Hematopoietic multipotent progenitor cell treated with erythropoietin and hydrocortisone succinate and interleukin-3 and kit ligand, for 6 days (in vitro differentiated cells): ENCODE results near the gene PHACTR3.
"Not testable (repeated sequence)": the region's sequence is repeated elsewhere in the genome, so short reads cannot be mapped to it uniquely, and the experiment has no call there.

Source experiments
- DNase-seq: peaks from one replicate; pipeline ENCODE4 v3.0.0-alpha.2; 2015

The PHACTR3 gene

DNA sequence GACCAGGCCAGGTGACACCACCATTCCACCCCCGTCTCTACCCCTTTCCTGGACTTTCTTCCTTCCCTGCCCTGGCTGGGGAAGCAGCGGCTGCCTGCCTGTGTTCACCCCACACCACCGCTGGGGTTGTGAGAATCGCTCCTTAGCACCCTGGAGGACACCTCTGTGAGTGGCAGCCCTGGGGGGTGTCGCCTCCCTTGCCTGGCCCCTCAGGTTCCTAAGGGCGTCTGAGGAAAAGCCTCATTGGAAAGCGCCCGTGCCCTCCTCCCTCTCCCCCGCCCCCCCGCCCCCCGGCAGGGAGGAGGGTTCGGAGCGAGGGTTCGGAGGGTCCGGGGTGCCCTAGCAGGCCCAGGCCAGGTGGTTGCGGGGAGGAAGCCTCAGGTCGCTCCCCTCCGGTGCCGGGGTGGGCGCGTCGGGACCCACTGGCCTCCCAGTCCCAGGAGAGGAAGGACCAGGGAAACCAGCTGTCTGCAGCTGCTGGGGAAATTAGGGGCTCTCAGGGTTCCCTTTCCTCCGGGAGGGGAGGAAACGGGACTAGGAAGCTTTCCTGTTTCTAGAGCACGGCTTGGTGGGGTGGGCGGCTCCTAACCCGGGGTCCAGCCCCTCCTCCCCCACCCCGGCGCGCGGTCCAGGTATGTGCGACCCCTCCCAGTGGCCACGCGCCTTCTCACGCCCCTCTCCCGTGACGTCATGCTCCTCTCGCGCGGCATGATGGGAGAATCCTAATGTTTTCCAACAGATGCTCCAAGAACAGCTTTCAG is at the start of gene PHACTR3:
TSS of gene PHACTR3 (plus strand) at position 760 of the 761 bp plus-strand sequence. CDS start 475 bp downstream, outside the sequence.
- no peak for DNase-seq

- not testable (repeated sequence) for DNase-seq
These were observed 46.4 kb upstream of the PHACTR3 start for GRCh38 chr20:59557733-59558529.

GRCh38 chr20:59559024-59559817 is 45.1 kb upstream of the PHACTR3 start:
- DNase-seq: no peak

DNA sequence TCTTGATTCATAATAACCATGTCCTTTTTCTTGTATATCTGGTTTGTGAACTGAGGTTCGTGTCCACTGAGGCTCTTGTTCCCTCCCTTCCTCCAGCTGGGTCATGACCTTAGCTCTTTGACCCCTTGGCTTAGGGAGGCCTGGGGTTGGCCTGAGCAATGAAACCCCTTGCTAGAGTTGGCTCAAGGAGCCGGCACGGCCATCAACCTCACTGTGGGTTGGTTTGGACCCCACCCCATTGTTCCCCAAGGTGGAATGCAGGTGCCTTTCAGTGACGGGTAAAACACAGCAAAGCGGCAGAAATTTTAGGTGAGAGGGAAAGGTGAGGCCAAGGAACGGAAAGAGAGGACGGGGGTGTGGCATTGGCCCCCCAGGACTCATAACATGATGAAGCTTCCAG is 44.5 kb upstream of the PHACTR3 start:
- DNase-seq: no peak

DNA sequence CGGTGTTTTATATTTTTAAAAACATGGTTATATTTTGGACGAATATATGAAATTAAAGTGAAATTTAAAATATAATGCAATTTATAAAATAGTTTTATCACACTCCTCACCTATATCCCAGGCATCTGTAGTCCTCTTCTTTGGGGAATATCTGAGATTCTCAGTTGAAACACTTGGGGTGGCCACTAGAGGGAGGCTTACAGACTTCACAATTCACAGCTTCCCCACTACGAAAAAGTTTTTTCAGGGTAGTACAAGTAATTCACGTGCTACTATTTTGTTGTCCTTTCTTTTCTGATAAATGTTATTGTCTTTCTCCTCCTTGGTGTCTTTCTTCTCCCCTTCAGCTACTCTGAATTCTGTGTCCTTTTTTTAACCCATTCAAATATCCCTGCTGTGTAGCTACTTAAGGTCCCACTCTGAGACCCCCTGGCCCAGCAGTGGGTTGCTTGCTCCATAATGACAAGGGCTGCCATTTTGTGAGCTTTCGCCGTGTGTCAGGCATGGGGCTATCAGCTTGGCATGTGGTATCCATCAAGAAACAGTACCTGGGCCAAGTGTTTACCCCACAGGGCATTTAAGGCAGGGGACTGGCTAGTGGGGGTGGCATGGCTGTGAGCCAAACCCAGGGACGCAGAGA is 43.6 kb upstream of the PHACTR3 start:
- peak; percentile 59 for DNase-seq

DNA sequence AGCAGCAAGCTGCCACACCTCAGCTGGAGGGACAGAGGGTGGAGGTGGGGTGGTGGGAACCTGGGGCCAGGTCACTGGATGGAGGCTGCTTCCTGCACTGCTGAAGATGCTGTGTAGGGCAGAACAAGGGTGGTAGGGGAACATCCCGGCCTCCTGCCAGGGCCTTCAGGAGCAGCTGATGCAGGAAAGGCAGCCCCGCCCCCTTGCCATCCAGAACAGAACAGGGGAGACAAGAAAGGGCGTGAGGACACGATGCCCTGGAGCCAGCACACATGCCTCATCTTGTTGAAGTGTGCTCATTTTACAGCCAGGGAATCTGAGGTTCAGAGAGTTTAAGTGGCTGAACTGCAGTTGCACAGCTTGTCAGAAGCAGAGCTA is 43.1 kb upstream of the PHACTR3 start:
- DNase-seq: no peak

GRCh38 chr20:59561614-59562277 is 42.6 kb upstream of the PHACTR3 start:
- DNase-seq: no peak

- DNase-seq: no peak
These were observed 40.2 kb upstream of the PHACTR3 start for GRCh38 chr20:59564171-59564570.

GRCh38 chr20:59564943-59565342 is 39.4 kb upstream of the PHACTR3 start:
- no peak for DNase-seq

DNA sequence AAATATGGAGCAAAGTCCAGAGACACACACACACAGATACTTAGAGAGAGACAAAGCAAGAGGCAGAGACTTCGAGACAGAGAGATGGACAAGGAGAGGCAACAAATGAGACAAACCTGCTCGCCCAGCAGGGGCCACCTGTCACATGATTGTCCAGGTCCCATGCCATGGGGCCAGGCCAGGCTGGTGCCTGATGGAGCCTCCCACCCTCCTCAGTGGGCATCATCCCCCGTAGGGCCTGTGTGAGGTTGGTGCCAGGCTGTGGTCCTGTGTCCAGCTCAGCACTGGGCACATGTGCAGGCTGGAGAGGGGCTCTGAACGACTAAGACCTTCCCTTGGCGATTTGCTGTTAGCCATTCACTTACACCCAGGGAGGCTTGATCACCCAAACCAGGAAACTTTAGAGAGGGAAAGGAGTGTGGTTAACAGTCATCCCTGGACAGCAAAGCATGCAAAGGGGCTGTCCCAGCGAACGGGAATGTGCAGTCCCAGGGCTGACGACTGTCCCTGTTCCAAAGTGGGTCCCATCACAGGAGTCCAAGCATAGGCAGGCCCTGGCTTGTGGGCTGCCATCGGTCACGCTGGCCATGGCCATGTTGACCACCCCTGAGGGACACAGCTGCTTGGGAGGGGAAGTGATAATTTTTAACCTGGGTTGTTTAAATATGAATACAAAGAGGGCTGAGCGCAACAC is 38.4 kb upstream of the PHACTR3 start:
- no peak for DNase-seq

DNA sequence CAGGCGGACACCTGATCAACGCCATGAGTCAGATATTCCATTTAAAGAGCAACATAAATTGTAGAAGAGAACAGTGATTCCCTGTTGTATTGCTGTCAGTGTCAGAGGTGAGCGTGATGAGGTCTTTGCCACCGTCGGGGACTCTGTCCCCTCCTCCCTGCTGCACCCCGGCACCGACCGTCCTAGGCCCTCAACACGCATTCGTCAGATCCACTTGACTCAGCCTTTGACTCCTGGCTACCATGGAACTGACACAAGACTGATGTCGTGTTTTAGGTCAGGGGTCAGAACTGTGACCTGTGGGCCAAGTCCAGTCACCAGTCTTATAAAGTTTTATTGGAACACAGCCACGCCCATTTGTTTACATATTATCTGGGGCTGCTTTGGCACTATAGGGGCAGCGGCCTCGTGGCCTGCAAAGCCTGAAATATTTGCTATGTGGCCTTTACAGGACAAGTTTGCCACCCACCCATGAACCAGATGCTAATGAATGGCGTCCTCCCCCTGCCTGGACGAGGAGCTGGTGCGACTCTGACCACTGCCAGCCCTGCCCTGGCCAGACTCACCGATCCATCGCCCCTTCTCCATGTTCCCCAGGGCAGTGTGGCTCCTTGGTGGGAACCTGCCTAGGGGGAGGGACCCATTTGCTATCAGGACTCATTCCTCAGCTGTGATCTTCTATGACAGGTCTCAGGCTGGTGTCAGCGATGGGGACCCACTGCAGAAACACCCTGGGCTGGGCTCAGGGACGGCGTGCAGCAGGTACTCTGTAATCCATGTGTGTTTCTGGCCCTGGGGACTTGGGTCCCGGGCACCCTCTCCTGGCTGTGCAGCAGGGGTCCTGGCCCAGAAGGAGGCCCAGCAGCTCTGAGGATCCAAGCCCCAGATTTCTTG is 37.5 kb upstream of the PHACTR3 start:
- no peak for DNase-seq

GRCh38 chr20:59567585-59568508 is 36.5 kb upstream of the PHACTR3 start:
- DNase-seq: no peak

- no peak for DNase-seq
These were observed 35.8 kb upstream of the PHACTR3 start for GRCh38 chr20:59568509-59569024.

GRCh38 chr20:59569305-59569704 is 35.0 kb upstream of the PHACTR3 start:
- no peak for DNase-seq

DNA sequence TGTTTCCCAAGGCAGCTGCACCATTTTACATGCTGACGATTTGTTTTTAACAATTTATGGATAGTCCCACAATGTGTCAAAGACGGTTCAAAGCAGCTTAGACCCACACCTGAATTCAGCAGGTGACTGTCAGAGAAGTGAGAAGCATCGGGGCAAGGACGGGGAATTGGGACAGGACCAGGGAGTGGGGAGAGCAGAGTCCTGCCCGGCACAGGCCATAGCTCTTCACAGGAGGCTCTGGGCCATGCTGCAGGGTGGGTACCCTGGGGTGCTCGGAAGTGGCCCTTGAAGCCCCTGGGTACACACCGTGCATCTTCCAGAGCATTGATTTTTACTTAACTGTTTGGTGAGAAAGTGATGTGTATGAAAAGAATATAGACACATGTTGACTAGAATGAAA is 33.2 kb upstream of the PHACTR3 start:
- no peak for DNase-seq

DNA sequence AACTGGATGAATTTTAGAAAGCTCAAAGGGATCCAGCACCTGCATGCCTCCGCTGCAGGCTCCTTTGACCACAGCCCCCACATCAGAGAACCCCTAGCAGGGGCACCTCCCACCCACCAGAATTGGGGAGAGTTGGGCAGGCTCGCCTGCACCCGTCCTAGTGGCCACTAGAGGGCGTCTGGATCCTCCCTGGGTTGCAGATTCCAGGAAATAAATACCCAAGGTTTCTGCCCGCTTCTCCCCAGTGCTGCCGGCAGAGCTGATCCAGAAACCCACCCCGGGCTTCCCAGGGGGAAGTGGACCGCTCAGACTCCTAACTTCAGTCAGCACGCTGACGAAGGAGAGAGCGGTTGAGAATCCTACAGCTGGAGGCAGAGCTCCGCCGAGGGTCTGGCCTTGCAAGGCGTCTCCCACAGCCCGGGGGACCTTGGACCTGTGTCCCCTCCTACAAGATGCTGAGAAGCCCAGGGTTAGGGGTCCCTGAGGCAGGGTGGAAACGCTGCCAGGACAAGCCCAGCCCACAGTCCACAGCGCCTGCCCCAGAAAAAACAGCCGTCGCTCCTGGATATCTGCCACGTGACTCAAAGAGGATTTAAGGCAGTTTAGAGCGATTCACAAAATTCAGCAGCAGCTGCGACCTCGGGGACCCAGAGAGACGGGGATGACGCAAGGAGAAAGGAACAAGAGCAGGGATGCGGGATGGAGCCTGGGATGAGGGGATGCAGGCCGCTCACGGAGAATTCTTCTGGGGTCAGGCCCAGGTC is 32.6 kb upstream of the PHACTR3 start:
- peak; percentile 76 for DNase-seq

GRCh38 chr20:59572515-59572914 is 31.8 kb upstream of the PHACTR3 start:
- DNase-seq: no peak

GRCh38 chr20:59573837-59574236 is 30.5 kb upstream of the PHACTR3 start:
- no peak for DNase-seq
